Kidney epithelial cell (primary cell): ENCODE results near the gene PLLP. TPM values are rescaled to one million over a fixed set of nuclear protein-coding genes. Genes with fewer than 3 reads are reported as not detected.

Source experiments
- DNase-seq: peaks from one replicate; pipeline ENCODE4 v3.0.0-alpha.2; 2010; ENCODE audit warnings: low read depth
- H3K27me3 ChIP-seq: 2 replicates; pipeline ENCODE4 v1.6.0; 2011; ENCODE audit warnings: low read length; ENCODE audit not compliant: control insufficient read depth, insufficient read depth
- H3K36me3 ChIP-seq: 2 replicates; pipeline ENCODE4 v1.5.1; 2011; ENCODE audit warnings: low read length; ENCODE audit not compliant: control insufficient read depth, insufficient read depth
- H3K4me3 ChIP-seq: 2 replicates; pipeline ENCODE4 v1.5.1; 2011; ENCODE audit warnings: low read depth, mild to moderate bottlenecking, control low read depth, low read length
- CTCF ChIP-seq: IDR thresholded peaks from 2 replicates; pipeline ENCODE4 v1.5.1; 2011; ENCODE audit warnings: mild to moderate bottlenecking, moderate library complexity, low read length, control low read depth, inconsistent platforms; ENCODE audit not compliant: insufficient read depth, poor library complexity, severe bottlenecking
- total RNA-seq: library from RNA; depleted of rRNA; stranded (reverse); fragments of >200 nt; gene quantifications from 2 replicates; pipeline ENCODE4 v1.2.3, GENCODE V29; 2015

PLLP gene
- total RNA-seq, 1 donor from 2014 or later = 11.9 TPM

GRCh38 chr16:57263541-57264351, 20.7 kb downstream of the PLLP start:
- no peak for DNase-seq
- no peak for TF ChIP-seq CTCF
- H3K4me3 ChIP-seq = no peak overlapping the region
- H3K36me3 ChIP-seq = no peaks in the 10 kb centered on the region
- H3K27me3 ChIP-seq = no peaks in the 10 kb centered on the region

GRCh38 chr16:57262841-57263540, 21.5 kb downstream of the PLLP start:
- Histone ChIP-seq H3K4me3 (no peak overlapping the region), H3K36me3 (no peaks in the 10 kb centered on the region), H3K27me3 (no peaks in the 10 kb centered on the region)
- DNase-seq = no peak
- TF ChIP-seq CTCF = no peak

GRCh38 chr16:57261806-57262205, 22.7 kb downstream of the PLLP start:
- no peak for DNase-seq
- Histone ChIP-seq H3K27me3 (no peaks in the 10 kb centered on the region), H3K36me3 (no peaks in the 10 kb centered on the region), H3K4me3 (no peak overlapping the region)
- no peak for TF ChIP-seq CTCF

- TF ChIP-seq CTCF = no peak
- Histone ChIP-seq H3K4me3 (no peak overlapping the region), H3K27me3 (no peaks in the 10 kb centered on the region), H3K36me3 (no peaks in the 10 kb centered on the region)
- DNase-seq = peak; percentile 71
These were observed 24.1 kb downstream of the PLLP start for GRCh38 chr16:57260294-57260929.

GRCh38 chr16:57258910-57259475, 25.5 kb downstream of the PLLP start:
- Histone ChIP-seq H3K27me3 (no peaks in the 10 kb centered on the region), H3K4me3 (no peak overlapping the region), H3K36me3 (peaks cover 1% of the 10 kb centered on the region)
- no peak for DNase-seq
- no peak for TF ChIP-seq CTCF
